Kidney capillary endothelial cell (primary cell): ENCODE data around the gene AKAP8.
A peak's percentile ranks its signal among the peaks of the same experiment; 100 is the strongest.

ENCODE experiments used
- DNase-seq: peaks from one replicate; pipeline ENCODE4 v3.0.0-alpha.2; 2018; ENCODE audit warnings: low spot score

AKAP8 gene

GRCh38 chr19:15332311-15332996 is 47.1 kb downstream of the AKAP8 start, which contains the start of gene BRD4:
Gene BRD4, minus strand, starts transcription at chr19:15332539. Its CDS starts 59,440 bp downstream, at chr19:15273099.
- peak; percentile 64 for DNase-seq

DNA sequence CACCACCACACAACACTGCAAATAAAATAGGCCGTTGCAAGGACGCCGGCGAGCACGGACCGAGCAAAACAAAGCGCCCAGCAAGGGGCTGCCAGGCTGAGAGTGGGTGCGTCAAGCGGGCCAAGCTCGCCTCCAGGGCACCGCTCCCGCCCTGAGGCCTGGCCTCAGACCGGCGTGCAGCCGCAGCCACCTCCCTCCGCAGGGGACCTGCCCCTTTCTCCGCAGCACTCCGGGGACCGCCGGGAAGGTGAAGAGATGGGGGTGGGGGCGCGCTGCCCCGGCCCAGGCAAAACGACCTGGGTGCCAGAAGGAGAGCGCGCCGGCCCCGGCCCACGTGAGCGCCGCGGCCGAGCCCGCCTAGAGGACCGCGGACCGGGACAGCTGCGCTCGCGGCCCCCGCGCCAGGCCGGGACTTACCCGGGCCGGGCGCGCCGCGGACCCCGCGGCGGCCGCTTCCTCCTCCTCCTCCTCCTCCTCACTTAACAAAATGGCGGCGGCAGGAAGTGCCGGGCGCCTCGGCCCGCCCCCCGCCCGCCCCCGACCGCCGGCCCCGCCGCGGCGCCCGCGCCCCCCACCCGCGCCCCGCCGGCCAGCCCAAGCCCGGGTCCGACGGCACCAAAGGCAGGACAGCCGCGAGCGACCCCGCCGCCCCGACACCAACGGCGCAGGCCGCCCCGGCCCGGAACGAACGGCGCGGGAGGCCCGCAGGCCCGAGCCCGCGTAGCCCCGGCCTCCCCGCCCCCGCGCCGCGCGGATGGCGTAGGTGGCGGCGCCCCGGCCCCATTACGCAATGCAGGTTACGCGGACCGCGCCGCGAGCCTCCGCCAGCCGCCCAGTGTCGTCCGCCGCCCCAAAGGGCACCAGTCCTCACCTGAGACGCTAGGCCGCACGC is 47.9 kb downstream of the AKAP8 start:
- DNase-seq = peak; percentile 20

DNA sequence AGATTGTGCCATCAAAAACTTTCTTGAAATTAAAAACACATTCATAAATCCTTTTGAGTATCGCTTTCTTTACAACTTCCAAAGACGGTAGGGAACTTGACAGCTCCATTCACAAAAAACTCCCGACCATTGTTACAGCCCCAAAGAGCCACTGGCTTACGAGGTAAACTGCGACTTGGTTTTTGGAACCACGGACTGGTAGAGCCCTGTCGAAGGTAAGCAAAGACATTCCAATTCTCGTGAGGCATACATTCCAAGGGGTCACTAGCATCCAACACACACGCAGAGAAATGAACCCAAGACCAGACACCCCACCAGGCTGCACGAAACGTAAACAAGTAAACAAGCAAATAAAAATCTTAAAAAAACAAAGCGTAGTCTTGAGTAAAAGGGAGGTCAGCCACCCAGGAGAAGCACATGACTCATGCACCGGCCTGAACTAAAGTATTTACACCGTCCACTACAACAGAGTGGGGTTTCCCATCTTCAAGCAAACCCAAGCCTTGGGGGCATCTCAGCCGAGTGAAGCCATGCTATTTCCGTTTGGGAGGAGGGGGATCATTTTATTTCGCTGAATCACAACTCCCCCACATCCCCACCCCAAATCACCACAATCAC is 48.7 kb downstream of the AKAP8 start:
- peak; percentile 47 for DNase-seq

- DNase-seq = no peak
Observed at GRCh38 chr19:15328312-15328711, 51.3 kb downstream of the AKAP8 start.

DNA sequence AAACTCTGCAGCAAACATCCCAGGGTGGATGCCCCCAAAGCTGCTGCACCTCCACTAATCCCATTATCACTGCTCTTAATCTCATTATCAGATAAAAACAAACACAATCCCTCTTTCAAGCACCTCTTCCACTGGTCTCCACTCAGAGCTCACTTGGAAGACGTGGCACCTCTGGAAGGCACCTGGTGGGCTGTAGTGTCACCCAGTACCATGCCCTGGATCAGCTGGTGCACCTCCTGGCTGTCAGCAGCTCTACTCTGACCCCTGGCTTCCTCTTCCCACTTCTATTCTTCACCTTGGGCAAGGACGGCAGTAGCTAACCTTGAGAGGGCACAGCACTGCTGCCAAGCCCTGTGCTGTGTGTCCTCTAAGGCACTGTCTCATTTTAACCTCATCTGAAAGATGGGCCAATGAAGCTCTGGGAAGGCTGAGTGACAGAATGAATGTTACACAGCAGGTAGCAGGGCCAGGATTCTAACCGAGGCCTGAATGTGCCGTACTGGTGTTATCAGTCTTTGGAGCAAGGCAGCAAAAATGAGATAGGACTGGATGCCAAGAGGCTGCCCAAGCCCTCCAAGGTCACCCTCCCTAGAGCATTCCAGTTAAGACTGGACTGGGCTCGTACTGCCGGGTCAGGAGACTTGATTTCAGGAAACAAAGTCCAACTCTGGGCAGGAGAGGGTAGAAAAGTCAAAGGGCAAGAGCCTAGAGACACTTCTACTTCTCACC is 54.6 kb downstream of the AKAP8 start:
- no peak for DNase-seq

GRCh38 chr19:15323496-15324235 is 55.9 kb downstream of the AKAP8 start:
- no peak for DNase-seq

- no peak for DNase-seq
Observed at GRCh38 chr19:15321739-15322138, 57.8 kb downstream of the AKAP8 start.

DNA sequence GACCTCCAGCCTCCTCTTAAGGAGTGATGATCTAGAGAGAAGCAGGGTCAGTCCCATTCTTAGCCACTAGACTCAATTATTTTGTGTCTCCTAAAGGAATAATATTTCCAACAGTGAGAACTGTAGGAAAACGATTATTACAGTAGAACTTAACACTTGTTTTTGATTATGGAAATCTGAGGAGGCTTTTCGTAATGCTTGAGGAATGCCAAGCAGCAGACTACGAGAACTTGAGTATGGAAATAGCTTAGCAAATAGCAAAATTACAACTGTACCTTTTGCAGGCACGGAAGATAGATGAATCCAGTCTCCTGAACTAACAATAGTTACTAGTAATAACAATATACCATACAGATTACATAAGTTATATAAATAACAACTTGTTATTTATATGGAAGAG is 59.5 kb downstream of the AKAP8 start:
- DNase-seq = no peak

DNA sequence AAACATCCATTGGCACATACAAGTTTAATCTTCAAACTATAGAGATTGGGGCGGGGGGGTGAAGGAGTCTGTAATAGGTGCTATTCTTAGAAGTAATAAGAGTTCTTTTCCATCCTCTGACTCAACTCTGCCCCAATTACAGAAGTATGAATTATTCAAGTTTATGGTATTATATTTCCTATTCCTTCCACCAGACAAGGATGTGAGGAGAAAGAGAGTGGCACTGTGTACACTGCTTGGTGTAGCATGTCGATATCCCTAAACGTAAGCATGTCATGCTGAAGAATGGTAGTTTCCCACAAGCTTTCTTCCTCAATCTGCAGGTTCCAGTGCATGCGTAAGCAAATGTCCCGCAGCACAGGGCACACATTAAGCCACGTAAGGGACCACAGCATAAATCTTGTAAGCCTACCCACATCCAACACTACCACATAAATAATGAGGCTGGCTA is 61.3 kb downstream of the AKAP8 start:
- DNase-seq = no peak

GRCh38 chr19:15317392-15318071 is 62.1 kb downstream of the AKAP8 start:
- no peak for DNase-seq

- DNase-seq = no peak
Observed at GRCh38 chr19:15316498-15316897, 63.1 kb downstream of the AKAP8 start.

DNA sequence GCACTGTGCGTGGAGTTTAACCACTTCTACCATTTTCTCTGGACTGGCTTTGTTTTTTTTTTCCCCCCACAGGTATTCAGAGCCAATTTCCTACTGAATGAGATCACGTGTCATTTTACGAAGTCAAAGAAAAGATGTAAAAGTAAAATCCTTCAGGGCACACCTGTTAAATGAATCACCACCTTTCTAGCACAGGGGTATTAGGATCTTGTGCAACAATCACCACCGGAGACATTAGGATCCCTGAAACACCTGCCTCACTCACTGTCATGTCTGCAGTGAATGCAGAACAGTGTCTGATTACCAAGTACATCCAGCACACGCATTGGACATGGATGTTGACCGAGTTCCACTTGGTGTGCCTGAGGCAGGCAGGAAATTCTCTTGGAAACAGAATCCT is 64.5 kb downstream of the AKAP8 start:
- DNase-seq = no peak

- no peak for DNase-seq
Observed at GRCh38 chr19:15313649-15314279, 65.8 kb downstream of the AKAP8 start.

DNA sequence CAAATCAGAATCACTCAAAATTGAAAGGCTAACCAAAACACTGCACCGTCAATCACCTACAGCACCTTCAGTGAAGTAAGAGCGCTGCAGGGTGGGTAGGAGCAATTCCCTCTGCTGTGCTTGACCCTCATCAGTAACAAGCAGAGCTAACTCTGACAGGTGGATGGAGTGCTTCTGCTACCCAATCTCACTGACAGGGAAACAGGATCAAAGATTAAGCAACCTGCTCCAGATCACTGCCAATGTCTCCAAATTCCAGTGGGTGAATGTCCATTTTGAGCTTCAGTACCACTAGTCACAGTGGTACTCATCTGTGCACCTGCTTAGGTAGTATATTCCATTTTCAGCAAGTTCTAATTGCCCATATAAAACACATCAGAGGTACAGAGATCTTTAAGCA is 72.4 kb downstream of the AKAP8 start:
- DNase-seq = no peak

- no peak for DNase-seq
Observed at GRCh38 chr19:15305582-15306334, 73.8 kb downstream of the AKAP8 start.

DNA sequence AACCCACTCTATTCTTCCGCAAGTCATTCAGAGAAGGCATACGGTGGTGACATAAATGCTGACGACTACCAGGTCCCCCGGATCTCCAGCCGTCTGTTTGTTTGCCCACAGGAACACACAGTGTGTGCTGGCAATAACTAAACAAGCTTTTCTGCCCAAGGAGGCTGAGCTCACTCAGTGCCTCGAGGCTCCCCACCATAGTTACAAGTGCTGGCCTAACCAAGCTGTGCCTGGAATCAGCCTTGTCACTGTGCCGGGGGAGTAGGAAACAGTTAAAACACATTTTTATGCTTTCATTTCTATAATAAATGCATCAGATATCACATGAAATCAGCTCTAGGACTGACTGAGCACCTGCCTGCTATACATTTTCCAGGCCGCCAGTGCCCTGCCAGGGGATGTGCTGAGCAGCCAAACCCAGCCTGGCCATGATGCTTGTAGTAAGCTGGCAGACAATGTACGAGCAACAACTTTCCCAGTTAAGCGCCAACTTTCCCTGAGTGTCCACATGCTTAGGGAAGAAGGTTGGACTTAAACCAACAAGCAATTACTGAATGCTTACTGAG is 75.4 kb downstream of the AKAP8 start:
- DNase-seq = no peak
